H1 (cell line): ENCODE data around the gene KRT10. TPM values are rescaled to one million over a fixed set of nuclear protein-coding genes. Genes with fewer than 3 reads are reported as not detected.
A peak's percentile ranks its signal among the peaks of the same experiment; 100 is the strongest.

Source experiments
- EGR1 ChIP-seq: IDR thresholded peaks from 2 replicates; pipeline ENCODE4 v1.6.1; 2011; ENCODE audit warnings: low read depth, low read length, borderline replicate concordance
- RAD21 ChIP-seq, 2 experiments: IDR thresholded peaks in 1 of 2; conservative IDR thresholded peaks in 1 of 2; 2 replicates each; pipeline ENCODE4 v1.6.1; 2011; ENCODE audit warnings: low read depth in 2 of 2, low read length in 2 of 2, improper control_type of control experiment in 1 of 2, inconsistent platforms in 1 of 2, mild to moderate bottlenecking in 1 of 2, moderate library complexity in 1 of 2
- SP4 ChIP-seq: IDR thresholded peaks from 2 replicates; pipeline ENCODE4 v1.6.1; 2012; ENCODE audit warnings: low read length, inconsistent platforms
- TAF7 ChIP-seq: optimal IDR thresholded peaks from 2 replicates; pipeline ENCODE3; 2011; ENCODE audit warnings: low read depth, mild to moderate bottlenecking, inconsistent platforms, low read length, moderate library complexity, borderline replicate concordance
- polyA plus RNA-seq, 7 experiments: library from polyadenylated mRNA; depleted of rRNA in 3 of 7; stranded (reverse) in 5 of 7; unstranded in 2 of 7; fragments of >200 nt in 5 of 7; fragments of 200-250 nt in 2 of 7; gene quantifications; 1 replicate in 5 of 7; 2 replicates in 1 of 7; 4 replicates in 1 of 7; pipeline versions ENCODE4 v1.2.1 to v1.2.3, GENCODE V29; 2011 to 2013; ENCODE audit warnings: missing spikeins in 2 of 7, mixed read lengths in 2 of 7
- total RNA-seq: library from RNA; stranded (reverse); fragmentation: NEBNext Ultra II Directional; extraction: Animal tissue kit (Norgen Biotek cat#: 25700); gene quantifications from 2 replicates; pipeline ENCODE4 v1.2.1, GENCODE V29; 2021
- TF ChIP-seq, protein P1 (sequence below): IDR thresholded peaks from 2 replicates; pipeline ENCODE4 v1.6.1; 2012; ENCODE audit warnings: inconsistent platforms

KRT10 gene
- total and polyA plus RNA-seq, 2 of the 8 experiments (the other 6 are each of a cell fraction or from before 2014, with no cell fraction given), result 3.5 to 39.4 TPM

DNA sequence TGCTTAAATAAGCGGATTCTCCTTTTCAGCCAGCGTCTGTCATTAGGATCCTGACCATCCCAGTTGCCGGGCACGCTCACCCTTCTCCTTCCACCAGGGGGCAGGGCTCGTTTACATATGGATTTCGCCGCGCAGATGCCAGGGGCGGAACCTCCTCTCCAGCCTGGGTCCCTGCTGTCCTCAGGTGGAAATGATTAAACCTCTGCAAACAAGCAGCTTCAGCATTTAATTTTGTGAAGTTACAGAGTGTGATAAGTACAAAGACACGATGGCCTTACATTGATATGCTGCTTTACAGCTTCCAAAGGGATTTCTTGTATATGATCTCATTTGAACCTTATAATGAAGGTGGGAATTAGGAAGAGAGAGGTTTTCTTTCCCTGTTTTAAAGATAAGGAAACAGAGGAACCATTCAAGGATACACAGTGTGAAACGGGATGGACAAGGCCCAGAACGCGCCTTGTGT is 18.8 kb downstream of the KRT10 start (continued):
- TF ChIP-seq RAD21 (IDR thresholded peaks at IDR 0.05 in 1 of 2, conservative IDR thresholded peaks at IDR 0.05 in 1 of 2; ENCODE audit: low read depth in 2 of 2, low read length in 2 of 2) (peak; percentile 91 to 93), EGR1 (peak; percentile 26; the same call in 1 of the 2 replicates), SP4 (no peak), TAF7 (no peak)
- TF ChIP-seq, protein P1, sequence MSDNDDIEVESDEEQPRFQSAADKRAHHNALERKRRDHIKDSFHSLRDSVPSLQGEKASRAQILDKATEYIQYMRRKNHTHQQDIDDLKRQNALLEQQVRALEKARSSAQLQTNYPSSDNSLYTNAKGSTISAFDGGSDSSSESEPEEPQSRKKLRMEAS, result no peak
